GM19239 (cell line): Measurements from ENCODE around the gene POU2F1.
A peak's percentile ranks its signal among the peaks of the same experiment; 100 is the strongest.
"Not testable (repeated sequence)": the region's sequence is repeated elsewhere in the genome, so short reads cannot be mapped to it uniquely, and the experiment has no call there.

Experiments
- DNase-seq: peaks from one replicate; pipeline ENCODE4 v3.0.0; 2011; ENCODE audit warnings: low spot score; ENCODE audit not compliant: insufficient read length
- FAIRE-seq: peaks from 2 replicates; lab custom pipeline; 2011; peaks lifted over from hg19 to GRCh38; lab: Jason Lieb, UNC

POU2F1 gene

DNA sequence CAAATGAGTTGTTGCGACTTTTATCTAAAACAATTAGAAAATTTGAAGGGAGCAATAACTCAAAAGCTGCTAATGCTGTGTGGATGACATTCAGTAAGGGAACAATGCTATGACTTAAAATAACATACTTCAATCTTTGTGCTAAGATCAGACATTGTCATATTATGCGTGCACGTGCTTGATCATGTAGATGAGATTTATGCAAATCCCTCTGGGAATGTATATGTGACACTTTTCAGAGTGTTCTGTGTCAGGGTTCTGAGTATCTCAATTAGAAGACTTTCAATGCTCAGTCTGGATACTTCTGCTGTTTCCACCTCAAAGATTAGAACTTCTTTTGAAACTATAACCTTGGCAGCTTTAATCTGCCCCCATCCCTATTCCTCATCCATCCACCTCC is 18.6 kb upstream of the POU2F1 start:
- FAIRE-seq (no peak), DNase-seq (no peak)

DNA sequence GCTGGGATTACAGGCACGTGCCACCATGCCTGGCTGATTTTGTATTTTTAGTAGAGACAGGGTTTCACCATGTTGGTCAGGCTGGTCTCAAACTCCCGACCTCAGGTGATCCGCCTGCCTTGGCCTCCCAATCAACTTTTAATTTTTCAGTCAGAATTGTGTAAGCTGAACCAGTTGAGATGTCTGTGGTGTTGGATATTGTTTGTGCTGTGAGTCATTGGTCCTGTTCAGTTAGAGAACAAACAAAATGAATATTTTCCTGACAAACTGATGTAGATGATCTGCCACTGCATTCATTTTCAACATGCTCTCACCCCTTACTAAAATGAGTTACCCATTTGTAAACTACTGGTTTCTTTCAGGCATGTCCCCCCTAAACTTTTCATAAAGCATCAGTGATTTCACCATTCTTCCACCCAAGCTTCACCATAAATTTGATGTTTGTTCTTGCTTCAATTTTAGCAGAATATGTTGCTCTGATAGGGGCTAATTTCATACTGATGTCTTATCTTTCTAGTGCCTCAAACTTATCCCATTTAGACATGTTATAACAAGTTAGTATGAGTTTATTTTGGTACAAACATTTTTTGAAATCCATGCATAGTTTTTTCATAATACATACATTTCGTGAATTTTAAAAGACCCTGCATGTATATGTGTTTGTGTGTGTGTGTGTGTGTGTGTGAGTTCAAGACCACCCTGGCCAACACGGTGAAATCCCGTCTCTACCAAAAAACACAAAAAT is 15.2 kb upstream of the POU2F1 start:
- not testable (repeated sequence) for FAIRE-seq, DNase-seq

DNA sequence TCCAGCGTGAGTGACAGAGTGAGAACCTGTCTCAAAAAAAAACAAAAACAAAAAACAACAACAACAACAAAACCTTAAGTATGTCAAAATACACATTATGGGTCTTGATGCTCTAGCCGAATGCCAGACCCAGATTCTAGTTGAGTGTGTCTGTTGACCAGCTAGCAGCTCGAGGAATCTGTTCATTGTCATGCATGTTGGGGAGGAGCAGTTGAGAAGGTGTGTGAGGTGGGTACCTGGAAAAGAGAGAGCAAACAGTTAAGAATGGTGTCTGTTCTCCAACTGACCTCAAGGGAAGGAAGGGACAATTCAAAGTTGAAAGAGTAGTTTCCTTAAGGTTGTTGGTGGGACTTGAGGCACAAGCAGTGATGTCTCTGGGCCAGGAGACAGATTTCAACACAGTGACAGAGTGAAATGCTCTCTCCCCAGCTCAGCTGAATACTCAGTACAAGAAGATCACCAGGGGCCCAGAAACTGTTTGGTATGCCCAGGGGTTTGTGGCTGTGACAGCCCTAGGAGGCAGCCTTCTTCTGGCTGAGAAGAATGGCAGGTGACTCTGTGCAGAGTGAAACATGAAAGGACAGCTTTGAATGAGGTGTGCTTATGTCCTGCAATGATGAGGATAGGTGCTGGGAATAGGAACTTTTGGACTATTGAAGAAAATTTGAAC is 14.4 kb upstream of the POU2F1 start:
- FAIRE-seq: no peak
- DNase-seq: no peak

DNA sequence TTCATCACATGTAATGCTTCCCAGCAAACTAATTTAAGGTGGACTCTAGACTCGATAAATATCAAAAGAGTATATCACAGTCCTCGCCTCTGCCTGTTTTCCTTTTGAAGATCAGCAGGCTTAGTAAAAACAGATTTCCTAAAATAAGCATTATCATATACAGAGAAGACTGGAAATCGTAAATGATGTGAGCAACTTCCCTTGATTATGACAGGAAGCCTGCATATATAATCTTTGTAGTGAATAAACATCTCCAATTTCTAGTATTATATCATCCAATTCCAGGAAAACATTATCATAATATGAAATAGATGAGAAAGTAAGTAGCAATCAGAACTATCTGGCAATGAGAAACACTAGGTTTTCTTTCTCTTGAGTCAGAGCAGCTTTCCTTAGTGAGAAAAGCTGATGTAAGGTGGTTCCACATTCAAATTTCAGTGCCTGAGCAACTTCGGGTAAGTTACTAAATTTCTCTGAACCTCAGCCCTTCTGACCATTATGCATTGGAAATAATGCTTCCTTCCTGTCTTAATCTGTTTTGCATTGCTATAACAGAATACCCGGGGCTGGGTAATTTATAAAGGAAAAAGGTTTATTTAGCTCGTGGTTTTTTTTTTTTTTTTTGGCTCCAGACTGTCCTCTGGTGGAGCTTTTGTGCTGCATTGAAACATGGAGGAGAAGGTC is 12.6 kb upstream of the POU2F1 start:
- no peak for DNase-seq
- FAIRE-seq: no peak

DNA sequence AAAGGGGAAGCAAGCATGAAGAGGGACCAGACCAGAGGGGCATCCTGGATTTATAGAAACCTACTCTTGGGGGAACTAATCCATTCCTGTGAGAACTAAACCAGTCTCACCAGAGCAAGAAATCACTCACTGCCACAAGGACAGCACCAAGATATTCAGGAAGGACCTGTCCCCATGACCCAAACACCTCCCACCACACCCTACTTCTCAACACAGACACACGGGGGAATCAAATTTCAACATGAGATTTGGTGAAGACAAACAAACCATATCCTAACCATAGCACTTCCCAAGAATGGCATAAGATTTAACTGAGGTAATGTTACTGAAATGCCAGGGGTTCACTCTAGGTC is 12.1 kb upstream of the POU2F1 start:
- no peak for DNase-seq
- no peak for FAIRE-seq

DNA sequence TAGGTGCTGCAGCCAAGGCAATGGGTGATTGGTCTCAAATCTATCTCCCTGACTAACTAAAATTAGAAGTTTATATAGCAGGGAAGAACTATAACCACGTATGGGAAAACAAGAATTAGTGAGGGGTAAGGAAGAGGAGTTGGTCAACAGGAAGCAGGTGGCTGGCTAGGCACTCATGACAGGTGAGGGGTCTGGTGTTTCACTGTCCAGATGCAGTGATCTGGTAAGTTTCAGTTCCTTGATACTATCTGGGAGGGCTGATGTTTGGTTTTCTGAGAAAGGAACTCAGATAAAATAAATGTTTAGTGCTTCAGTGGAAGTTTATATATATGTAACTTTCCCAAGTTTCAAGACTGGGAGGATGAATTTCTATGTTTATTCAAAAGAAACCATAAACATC is 11.6 kb upstream of the POU2F1 start:
- DNase-seq: no peak
- no peak for FAIRE-seq

DNA sequence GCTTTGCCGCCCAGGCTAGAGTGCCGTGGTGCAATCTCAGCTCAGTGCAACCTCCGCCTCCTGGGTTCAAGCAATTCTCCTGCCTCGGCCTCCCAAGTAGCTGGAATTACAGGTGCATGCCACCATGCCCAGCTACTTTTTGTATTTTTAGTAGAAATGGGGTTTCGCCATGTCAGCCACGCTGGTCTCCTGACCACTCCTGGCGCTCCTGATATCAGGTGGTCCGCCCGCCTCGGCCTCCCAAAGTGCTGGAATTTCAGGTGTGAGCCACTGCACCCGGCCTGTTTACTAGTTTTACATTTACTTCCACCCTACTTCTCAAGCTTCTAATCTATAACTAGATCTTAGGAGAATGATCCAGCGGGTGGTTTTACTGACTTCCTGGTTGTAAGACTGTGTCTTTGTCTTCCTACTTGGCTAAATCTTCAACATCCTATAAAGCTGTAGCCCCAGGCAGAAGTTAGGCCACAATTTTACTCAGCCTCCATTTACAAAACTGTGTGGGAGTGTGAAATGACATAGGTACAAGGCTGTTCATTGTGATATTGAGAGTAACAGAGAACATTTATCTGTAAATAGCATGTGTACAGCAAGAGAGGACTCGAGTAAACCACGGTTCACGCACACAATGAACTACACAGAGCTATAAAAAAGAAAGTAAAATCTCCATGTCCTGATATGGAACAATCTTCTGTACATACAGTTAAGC is 9.6 kb upstream of the POU2F1 start:
- FAIRE-seq (no peak), DNase-seq (no peak)

DNA sequence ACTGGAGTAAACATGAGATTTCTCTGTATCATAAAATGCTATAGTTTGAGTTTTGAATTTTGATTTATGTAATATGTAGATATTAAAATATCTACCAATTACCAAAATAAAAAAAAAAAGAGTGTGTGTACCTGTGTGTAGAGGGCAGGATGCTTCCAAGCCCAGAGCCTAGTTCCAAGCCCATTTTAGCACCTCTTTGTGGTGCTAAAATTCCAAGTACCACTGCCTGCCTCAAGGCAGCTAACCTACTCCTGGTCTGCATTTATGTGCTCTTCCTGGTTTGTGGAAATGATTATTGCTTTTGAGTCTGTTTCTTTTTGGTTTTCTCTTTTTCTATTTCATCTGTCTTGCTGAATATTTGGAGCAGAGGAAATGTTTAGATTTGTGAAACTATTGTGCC is 8.7 kb upstream of the POU2F1 start:
- FAIRE-seq: no peak
- DNase-seq: no peak

DNA sequence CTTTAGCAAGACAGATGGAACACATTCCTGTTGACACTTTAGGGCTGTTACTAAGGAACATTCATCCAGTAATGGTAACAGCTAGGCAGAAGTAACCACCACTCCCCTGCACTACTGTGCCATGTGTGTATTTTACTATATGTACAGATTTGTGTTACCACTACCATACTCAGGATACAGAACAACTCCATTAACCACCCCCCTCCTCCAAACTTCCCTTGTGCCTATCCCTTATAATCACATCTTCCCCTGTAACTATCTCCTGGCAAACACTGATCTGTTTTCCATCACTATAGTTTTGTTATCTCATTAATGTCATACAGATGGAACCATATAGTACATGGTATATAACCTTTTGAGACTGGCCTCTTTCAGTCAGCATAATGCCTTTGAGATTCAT is 3.9 kb upstream of the POU2F1 start:
- FAIRE-seq: no peak

DNA sequence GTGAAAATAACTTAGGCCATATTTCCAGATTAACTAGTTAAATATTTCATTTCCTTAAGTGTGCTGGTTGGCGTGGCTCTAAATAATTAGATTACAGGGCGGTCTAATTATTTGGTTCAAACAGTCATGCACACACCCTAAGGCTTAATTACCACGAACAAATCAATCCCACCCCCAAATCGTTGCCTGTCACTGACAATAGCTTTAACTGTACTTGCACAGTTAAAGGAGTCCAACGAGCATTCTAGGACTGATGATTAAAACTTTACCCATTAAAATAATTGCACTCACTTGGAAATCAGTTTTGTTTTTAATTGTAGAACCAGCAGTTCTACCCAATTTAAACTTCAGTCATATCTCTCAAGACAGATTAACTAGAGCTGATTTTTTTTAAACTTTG is 1.5 kb upstream of the POU2F1 start:
- no peak for DNase-seq
- FAIRE-seq: no peak

More for the DNA sequence above, 3.9 kb upstream of the POU2F1 start:
- DNase-seq: no peak

DNA sequence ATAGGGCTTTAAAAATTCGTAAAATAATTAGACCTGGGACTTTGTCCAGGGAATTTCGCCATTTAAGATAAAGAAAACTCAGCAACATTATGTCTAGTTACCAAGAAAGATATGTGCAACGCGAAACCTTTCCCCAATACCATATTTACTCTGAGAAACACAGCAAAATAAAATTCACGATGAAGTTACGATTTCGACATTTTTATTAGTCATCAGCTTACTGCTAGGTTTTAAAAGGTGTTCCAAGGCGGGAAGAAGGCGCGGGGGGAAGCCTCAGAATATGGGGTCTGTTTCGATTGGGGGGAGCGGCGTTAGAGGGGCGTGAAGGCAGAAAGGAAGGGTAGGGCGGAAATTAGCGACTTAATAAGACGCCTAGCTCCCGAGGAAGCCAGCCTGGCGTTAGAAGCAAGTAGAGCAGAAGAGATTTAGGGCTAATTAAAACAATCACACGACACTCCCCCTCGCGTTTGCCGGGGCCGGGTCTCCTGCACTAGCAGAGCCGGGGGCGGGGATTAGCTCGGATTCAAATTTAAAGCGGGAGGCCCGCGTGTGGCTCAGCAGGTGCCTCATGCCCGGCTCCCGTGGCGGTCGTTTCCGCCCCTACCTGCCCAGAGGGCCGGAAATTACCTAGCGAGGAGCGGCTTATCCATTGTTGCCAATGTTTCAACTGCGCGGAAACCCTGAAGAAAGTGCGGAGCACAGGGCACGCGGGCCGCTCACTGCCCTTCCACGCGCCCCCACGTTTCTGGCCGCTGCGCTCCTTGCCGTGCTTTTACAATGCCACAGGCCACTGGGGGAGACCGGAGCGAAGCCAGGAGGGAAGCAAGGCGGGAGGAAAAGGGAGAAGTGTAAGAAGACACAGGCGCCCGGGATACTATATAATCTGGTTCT is 795 bp upstream of the POU2F1 start:
- DNase-seq (peak; percentile 44), FAIRE-seq (no peak)

DNA sequence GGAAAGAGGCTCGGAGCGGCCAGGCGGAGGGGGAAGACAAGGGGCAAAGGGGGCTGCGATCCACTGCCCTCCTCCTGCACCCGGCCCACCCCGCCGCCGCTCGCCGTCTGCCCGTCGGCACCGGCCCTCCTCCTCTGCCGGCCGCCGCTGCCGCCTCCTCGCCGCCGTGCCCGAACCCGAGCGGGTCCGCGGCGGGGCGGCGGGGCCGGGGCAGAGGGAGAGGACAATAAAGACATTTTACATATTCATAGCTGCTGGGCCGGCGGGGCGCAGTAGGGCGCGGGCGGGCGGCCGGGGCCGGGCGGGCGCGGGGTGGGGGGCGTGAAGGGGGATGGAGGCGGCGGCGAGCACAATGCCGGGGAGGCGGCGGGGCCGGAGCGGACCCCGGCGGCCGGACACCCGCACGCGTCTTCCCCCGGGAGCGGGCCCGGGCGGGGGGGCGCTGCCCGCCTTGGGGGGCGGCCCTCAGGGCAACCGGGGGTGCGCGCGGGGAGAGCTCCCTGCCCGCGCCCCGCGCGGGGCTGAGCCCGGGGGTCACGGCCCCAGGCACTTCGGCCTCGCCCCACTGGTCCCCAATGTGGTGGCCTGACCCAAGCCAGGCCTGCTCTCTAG is 546 bp downstream of the POU2F1 start:
- no peak for FAIRE-seq
- no peak for DNase-seq

DNA sequence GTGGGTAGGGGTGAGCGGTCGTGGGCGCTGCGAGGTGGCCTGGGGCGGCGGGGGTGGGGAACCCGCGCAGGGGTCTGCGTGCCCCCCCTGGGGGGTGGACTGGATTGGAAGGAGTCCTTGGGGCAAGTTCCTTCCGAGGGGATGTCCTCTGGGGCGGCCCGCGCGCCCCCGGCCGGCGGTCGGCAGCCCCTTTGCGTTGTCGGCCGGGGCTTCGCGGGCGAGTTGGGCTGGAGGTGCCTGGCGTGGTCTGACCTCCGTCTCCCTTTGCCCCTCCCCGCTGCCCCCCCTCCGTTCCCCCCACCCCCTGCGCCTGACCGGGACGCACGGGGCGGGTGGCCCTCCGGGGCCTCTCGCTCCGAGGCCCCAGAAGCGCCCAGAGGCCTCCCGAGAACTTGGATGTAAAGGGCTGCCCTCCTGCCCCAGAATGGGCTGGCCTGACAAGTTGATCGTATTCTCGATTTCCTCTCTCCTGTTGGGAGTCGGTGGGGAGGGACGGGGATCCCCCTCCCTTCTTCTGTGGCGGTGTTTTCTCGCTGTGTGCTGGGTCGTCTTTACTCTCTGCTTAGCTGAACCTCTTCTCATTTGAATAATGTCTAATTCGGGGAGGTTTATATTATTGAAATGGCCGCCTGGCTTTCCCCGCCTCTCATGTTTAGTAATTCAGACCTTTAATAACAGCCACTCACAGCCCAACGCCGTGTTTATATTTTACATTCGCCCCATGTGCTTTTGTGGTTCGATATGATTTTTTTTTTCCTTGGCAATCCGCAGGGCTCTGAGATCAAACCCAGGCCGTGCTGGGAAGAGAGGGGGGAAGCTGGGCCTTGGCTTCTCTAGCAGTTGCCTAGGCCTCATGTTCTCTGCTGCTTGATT is 1.3 kb downstream of the POU2F1 start:
- DNase-seq: peak; percentile 35
- FAIRE-seq: peak; percentile 94

DNA sequence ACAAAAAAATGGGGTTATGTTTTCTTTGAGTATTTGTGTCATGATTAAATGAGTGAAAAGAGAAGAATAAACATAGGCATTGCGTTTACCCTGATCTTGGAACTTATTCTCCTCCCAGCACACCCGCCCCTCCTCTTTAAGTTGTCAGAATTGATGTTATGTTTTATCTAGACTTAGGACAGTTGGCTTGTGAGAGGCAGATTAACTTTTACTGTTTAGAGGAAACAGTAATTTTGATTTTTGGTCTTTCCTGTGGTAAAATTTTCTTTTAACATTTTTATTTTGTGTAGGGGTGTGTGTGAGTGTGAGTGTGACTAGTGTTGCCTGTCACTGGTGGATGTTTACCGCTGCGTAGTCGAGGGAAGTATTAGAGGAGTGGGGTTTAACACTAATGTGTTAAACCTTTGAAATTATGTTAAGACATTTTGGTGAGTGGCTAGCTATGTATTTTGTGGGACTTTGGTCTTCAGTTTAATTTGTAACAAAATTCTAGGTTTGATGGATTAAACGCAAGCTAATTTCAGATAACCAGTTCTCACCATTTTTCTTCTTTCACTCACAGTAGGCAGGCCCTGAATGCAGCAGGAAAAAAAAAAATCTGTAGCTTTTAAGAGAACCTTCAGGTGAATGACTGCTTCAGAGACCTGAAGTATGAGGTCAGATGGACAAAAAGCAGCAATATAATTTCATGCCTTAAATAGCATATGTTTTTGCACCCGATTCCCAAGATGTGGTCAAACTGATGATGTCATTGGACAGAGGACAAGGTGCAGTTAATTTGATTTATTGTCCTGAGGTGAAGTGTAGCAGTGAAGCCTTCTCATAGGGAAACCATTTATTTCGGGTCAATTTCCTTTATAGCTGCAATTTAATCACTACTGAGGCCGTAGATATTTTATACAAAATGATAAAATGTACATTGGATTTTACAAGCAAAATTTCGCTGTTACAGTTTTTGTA is 2.7 kb downstream of the POU2F1 start:
- FAIRE-seq (no peak), DNase-seq (no peak)

DNA sequence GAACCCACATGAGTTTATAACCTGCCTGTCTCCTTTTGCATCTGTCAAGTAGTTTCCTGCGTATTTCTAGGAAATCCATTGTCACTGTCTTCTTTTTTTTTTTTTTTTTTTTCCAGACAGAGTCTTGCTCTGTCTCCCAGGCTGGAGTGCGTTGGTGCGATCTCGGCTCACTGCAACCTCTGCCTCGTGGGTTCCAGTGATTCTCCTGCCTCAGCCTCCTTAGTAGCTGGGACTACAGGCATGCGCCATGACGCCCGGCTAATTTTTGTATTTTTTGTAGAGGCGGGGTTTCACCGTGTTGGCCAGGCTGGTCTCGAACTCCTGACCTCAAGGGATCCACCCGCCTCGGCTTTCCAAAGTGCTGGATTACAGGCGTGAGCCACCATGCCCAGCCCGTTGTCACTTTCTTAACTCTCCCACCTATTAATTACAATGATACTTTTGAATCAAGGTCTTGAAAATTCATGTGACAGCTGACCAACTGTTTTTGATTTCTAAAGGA is 4.1 kb downstream of the POU2F1 start:
- DNase-seq, FAIRE-seq: not testable (repeated sequence)

DNA sequence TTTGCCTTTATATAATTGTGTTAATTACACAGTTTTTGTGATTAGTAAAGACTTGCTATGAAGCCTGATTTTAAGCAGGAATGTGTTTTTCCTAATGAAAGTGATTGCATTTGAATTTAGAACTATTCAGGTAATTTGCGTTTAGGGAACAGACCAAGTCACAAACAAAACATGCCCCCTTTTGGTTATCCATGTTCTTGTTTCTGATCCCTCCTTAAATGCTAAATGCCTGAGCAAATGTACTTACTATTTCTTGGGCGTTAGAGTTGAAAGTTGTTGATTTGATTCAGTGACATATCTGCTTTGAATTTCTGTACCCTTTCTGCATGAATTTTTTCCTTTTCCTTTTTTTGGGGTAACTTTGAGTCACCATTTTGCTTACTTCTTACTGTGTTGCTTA is 5.2 kb downstream of the POU2F1 start:
- no peak for FAIRE-seq
- DNase-seq: no peak

DNA sequence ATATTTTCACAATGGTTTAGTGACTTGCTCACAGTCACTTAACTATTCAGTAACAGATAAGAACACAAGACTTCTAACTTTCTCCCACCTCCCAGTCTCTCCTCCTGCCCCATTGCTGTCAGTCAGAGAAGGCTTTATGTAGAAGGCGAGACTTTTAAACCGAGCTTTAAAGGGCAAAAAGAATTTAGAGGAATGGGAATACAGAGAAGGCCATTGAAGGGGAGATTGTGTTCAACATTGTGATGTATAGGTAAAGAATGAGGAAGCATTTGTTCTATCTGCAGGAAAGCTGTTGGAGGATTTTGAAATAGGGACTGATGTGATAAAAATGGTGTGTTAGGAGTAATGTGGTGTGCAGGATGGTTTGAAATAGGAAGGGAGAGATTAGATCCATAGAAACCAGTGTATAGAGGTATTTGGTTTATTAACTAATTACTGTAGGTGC is 7.3 kb downstream of the POU2F1 start:
- DNase-seq (no peak), FAIRE-seq (no peak)
